B cell (primary cell): ENCODE results near the gene LEPROT.

Source experiments
- EZH2 ChIP-seq: IDR thresholded peaks from 2 replicates; pipeline ENCODE4 v1.6.1; 2012; ENCODE audit warnings: borderline replicate concordance, low read depth, mild to moderate bottlenecking, moderate library complexity, low read length; ENCODE audit not compliant: insufficient read depth, poor library complexity, severe bottlenecking
- TF ChIP-seq, protein P1 (sequence below): fragments of 200-600 bp; IDR thresholded peaks from one replicate; pipeline ENCODE4 v1.8.0; 2022; ENCODE audit warnings: antibody characterized with exemption, mild to moderate bottlenecking

DNA sequence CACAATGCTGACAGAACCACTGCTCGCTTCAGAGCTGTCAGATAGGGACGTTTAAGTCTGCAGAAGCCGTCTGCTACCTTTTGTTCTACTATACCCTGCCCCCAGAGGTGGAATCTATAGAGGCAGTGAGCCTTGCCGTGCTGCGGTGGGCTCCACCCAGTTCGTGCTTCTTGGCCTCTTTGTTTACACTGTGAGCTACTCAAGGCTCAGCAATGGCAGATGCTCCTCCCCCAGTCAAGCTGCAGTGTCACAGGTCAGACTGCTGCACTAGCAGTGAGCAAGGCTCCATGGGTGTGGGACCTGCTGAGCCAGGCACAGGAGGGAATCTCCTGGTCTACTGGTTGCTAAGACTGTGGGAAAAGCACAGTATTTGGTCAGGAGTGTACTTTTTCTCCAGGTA, 47.1 kb downstream of the LEPROT start:
- TF ChIP-seq, protein P1, sequence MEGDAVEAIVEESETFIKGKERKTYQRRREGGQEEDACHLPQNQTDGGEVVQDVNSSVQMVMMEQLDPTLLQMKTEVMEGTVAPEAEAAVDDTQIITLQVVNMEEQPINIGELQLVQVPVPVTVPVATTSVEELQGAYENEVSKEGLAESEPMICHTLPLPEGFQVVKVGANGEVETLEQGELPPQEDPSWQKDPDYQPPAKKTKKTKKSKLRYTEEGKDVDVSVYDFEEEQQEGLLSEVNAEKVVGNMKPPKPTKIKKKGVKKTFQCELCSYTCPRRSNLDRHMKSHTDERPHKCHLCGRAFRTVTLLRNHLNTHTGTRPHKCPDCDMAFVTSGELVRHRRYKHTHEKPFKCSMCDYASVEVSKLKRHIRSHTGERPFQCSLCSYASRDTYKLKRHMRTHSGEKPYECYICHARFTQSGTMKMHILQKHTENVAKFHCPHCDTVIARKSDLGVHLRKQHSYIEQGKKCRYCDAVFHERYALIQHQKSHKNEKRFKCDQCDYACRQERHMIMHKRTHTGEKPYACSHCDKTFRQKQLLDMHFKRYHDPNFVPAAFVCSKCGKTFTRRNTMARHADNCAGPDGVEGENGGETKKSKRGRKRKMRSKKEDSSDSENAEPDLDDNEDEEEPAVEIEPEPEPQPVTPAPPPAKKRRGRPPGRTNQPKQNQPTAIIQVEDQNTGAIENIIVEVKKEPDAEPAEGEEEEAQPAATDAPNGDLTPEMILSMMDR, result no peak
- TF ChIP-seq EZH2, result no peak
